ENCODE data around the gene SMIM33. TPM values are rescaled to one million over a fixed set of nuclear protein-coding genes. Genes with fewer than 3 reads are reported as not detected.

SMIM33 gene
- total and polyA plus RNA-seq, 10 of the 15 experiments (the other 5 are each of a cell fraction or from before 2014, with no cell fraction given), result 0.03 to 0.25 (median 0.07) TPM; not detected in 4

DNA sequence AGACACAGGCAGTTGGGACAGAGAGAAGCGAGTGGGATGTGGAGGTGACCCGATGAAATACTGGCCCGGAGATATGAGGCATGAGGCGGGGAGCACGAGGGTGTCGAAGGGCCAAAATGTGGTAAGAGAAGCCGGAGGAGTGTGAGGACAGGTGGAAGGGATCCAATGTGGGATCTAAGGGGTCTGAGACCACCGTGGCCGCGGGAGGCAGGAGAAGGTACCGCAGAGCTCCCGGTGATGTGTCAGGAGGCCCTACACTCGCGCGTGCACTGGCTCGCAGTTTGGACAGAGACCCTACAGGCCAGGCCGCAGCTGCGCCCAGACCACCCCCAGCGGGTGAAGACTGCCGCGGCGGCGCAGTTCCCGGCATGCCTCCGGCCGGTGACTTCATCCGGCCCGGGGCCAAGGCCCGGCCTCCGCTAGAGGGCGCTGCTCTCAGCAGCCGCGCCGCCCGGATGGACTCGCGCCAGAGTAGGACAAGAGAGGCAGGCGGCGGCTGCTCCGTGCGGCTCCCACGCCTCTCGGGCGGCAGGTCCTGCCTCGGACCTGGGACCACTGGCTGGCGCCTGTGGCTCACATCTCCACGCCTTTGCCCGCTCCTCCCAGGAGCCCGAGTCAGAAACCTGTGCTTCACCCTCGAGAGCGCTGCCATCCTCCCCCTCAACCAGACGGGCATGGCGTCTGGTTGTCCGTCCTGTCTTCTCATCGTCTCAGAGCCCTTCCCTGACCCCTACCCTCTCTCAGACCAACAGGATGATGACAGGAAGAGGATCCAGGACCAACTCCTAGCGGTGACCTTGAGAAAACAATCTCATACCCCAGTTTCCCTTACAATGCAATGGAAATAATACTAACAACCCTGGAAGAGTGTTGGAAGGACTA, 47.1 kb downstream of the SMIM33 start (continued):
- TF ChIP-seq, protein P1, sequence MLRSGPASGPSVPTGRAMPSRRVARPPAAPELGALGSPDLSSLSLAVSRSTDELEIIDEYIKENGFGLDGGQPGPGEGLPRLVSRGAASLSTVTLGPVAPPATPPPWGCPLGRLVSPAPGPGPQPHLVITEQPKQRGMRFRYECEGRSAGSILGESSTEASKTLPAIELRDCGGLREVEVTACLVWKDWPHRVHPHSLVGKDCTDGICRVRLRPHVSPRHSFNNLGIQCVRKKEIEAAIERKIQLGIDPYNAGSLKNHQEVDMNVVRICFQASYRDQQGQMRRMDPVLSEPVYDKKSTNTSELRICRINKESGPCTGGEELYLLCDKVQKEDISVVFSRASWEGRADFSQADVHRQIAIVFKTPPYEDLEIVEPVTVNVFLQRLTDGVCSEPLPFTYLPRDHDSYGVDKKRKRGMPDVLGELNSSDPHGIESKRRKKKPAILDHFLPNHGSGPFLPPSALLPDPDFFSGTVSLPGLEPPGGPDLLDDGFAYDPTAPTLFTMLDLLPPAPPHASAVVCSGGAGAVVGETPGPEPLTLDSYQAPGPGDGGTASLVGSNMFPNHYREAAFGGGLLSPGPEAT (IDR thresholded peaks at IDR 0.05; ENCODE audit: low read depth), result peak; percentile 44; the same call in 1 of the 2 replicates
- TF ChIP-seq BRCA1 (IDR thresholded peaks at IDR 0.05; ENCODE audit: low read depth, low read length), result no peak
- 0 out of 2 replicates have a peak, but pooled peaks have one; percentile 38 for TF ChIP-seq TCF3 (IDR thresholded peaks at IDR 0.05; ENCODE audit: borderline replicate concordance, insufficient read depth, low read depth, low read length)
- TF ChIP-seq, protein P2, sequence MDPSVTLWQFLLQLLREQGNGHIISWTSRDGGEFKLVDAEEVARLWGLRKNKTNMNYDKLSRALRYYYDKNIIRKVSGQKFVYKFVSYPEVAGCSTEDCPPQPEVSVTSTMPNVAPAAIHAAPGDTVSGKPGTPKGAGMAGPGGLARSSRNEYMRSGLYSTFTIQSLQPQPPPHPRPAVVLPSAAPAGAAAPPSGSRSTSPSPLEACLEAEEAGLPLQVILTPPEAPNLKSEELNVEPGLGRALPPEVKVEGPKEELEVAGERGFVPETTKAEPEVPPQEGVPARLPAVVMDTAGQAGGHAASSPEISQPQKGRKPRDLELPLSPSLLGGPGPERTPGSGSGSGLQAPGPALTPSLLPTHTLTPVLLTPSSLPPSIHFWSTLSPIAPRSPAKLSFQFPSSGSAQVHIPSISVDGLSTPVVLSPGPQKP (IDR thresholded peaks at IDR 0.05; ENCODE audit: low read depth, low read length), result no peak
- peak; percentile 18; the same call in 1 of the 2 replicates for TF ChIP-seq BCL11A (IDR thresholded peaks at IDR 0.05; ENCODE audit: low read depth, low read length)
- TF ChIP-seq, protein P3, sequence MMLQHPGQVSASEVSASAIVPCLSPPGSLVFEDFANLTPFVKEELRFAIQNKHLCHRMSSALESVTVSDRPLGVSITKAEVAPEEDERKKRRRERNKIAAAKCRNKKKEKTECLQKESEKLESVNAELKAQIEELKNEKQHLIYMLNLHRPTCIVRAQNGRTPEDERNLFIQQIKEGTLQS (IDR thresholded peaks at IDR 0.05; ENCODE audit: borderline replicate concordance, extremely low read depth, low read depth, low read length), result peak; percentile 37; the same call in 1 of the 2 replicates
- no peak for TF ChIP-seq ZNF217 (IDR thresholded peaks at IDR 0.05)
- peak; percentile 89 for TF ChIP-seq HDGF (IDR thresholded peaks at IDR 0.05)
- no peak for TF ChIP-seq RAD51 (IDR thresholded peaks at IDR 0.05)
- no peak for TF ChIP-seq MYC (IDR thresholded peaks at IDR 0.05; ENCODE audit: insufficient read depth, insufficient read length, insufficient replicate concordance, low read length, severe bottlenecking)
- peak; percentile 65 for TF ChIP-seq CREB1 (IDR thresholded peaks at IDR 0.05; ENCODE audit: low read depth)
- TF ChIP-seq KAT2A (conservative IDR thresholded peaks at IDR 0.05; ENCODE audit: control insufficient read depth, low read depth, low read length), result no peak
- TF ChIP-seq NR2C2 (IDR thresholded peaks at IDR 0.05; ENCODE audit: borderline replicate concordance, control insufficient read depth, insufficient read length, low read depth), result no peak

Small RNA genes within 50 kb of the gene (small RNA-seq; reads per million reads assigned to genes)
- not detected for gene RNU5B-4P

Other genes with a start within 250 kb of the SMIM33 start
Only the 7 nearest of the 11 such genes appear.
- gene SLC23A1, start 87.7 kb upstream of the SMIM33 start, total RNA-seq (2014; rRNA removed), result 0.98 and 1.2 TPM in 2 replicates
- gene SLC23A1, start 87.7 kb upstream of the SMIM33 start, total RNA-seq (2014; rRNA removed; fragmentation: Illumina TruSeq; extraction: Trizol), result 1.7 and 2.4 TPM in 2 replicates
- gene SLC23A1, start 87.7 kb upstream of the SMIM33 start, total RNA-seq (2021), result 4.1 and 4.7 TPM in 2 replicates
- gene SLC23A1, start 87.7 kb upstream of the SMIM33 start, polyA plus RNA-seq (2011; rRNA removed), result 1.1 and 1.5 TPM in 2 replicates
- 0.95 and 1.7 TPM in 2 replicates for gene SLC23A1, start 87.7 kb upstream of the SMIM33 start, polyA plus RNA-seq (2014; fragmentation: Illumina TruSeq; extraction: Trizol)
- under 1 TPM; 0.35 to 0.74 TPM for gene SLC23A1, start 87.7 kb upstream of the SMIM33 start, polyA plus RNA-seq (2014; fragmentation: Nextera tagmentation; extraction: Ambion mirVana)
- 3.2 and 3.3 TPM in 2 replicates for gene SLC23A1, start 87.7 kb upstream of the SMIM33 start, polyA plus RNA-seq (2014; rRNA removed)
- gene SLC23A1, start 87.7 kb upstream of the SMIM33 start, polyA plus RNA-seq (2016; fragmentation: Nextera tagmentation; extraction: Ambion mirVana), result 1 to 10 TPM; 1.5 to 1.6 TPM
- 211 and 238 TPM in 2 replicates for gene MZB1, start 81.1 kb upstream of the SMIM33 start, total RNA-seq (2014; rRNA removed)
- gene MZB1, start 81.1 kb upstream of the SMIM33 start, total RNA-seq (2014; rRNA removed; fragmentation: Illumina TruSeq; extraction: Trizol), result 132 and 157 TPM in 2 replicates
- 200 and 218 TPM in 2 replicates for gene MZB1, start 81.1 kb upstream of the SMIM33 start, total RNA-seq (2021)
- 37.4 and 65.2 TPM in 2 replicates for gene MZB1, start 81.1 kb upstream of the SMIM33 start, polyA plus RNA-seq (2011; rRNA removed)
- gene MZB1, start 81.1 kb upstream of the SMIM33 start, polyA plus RNA-seq (2014; fragmentation: Illumina TruSeq; extraction: Trizol), result 44.1 and 147 TPM in 2 replicates
- gene MZB1, start 81.1 kb upstream of the SMIM33 start, polyA plus RNA-seq (2014; fragmentation: Nextera tagmentation; extraction: Ambion mirVana), result 10 to 100 TPM; 19.3 to 56.9 TPM
- 291 and 321 TPM in 2 replicates for gene MZB1, start 81.1 kb upstream of the SMIM33 start, polyA plus RNA-seq (2014; rRNA removed)
- gene MZB1, start 81.1 kb upstream of the SMIM33 start, polyA plus RNA-seq (2016; fragmentation: Nextera tagmentation; extraction: Ambion mirVana), result 100 to 1,000 TPM; 369 to 406 TPM
- 3.0 and 3.8 TPM in 2 replicates for gene PROB1, start 75.9 kb upstream of the SMIM33 start, total RNA-seq (2014; rRNA removed)
- 1.7 and 2.0 TPM in 2 replicates for gene PROB1, start 75.9 kb upstream of the SMIM33 start, total RNA-seq (2014; rRNA removed; fragmentation: Illumina TruSeq; extraction: Trizol)
- 6.0 and 6.5 TPM in 2 replicates for gene PROB1, start 75.9 kb upstream of the SMIM33 start, total RNA-seq (2021)
- gene PROB1, start 75.9 kb upstream of the SMIM33 start, polyA plus RNA-seq (2011; rRNA removed), result 0.59 and 1.1 TPM in 2 replicates
- 0.78 and 1.4 TPM in 2 replicates for gene PROB1, start 75.9 kb upstream of the SMIM33 start, polyA plus RNA-seq (2014; fragmentation: Illumina TruSeq; extraction: Trizol)
- gene PROB1, start 75.9 kb upstream of the SMIM33 start, polyA plus RNA-seq (2014; fragmentation: Nextera tagmentation; extraction: Ambion mirVana), result under 1 TPM; 0.14 to 0.58 TPM
- 4.7 and 5.1 TPM in 2 replicates for gene PROB1, start 75.9 kb upstream of the SMIM33 start, polyA plus RNA-seq (2014; rRNA removed)
- gene PROB1, start 75.9 kb upstream of the SMIM33 start, polyA plus RNA-seq (2016; fragmentation: Nextera tagmentation; extraction: Ambion mirVana), result 1 to 10 TPM; 6.2 to 8.1 TPM
- 5.1 and 8.1 TPM in 2 replicates for gene SPATA24, start 66.9 kb upstream of the SMIM33 start, total RNA-seq (2014; rRNA removed)
- gene SPATA24, start 66.9 kb upstream of the SMIM33 start, total RNA-seq (2014; rRNA removed; fragmentation: Illumina TruSeq; extraction: Trizol), result 6.3 and 8.1 TPM in 2 replicates
- gene SPATA24, start 66.9 kb upstream of the SMIM33 start, total RNA-seq (2021), result 4.1 and 5.6 TPM in 2 replicates
- gene SPATA24, start 66.9 kb upstream of the SMIM33 start, polyA plus RNA-seq (2011; rRNA removed), result 5.3 and 6.0 TPM in 2 replicates
- gene SPATA24, start 66.9 kb upstream of the SMIM33 start, polyA plus RNA-seq (2014; fragmentation: Illumina TruSeq; extraction: Trizol), result 6.1 and 9.8 TPM in 2 replicates
- gene SPATA24, start 66.9 kb upstream of the SMIM33 start, polyA plus RNA-seq (2014; fragmentation: Nextera tagmentation; extraction: Ambion mirVana), result 1 to 10 TPM; 7.6 to 8.5 TPM
- 7.1 and 7.2 TPM in 2 replicates for gene SPATA24, start 66.9 kb upstream of the SMIM33 start, polyA plus RNA-seq (2014; rRNA removed)
- 1 to 10 TPM; 7.0 to 7.4 TPM for gene SPATA24, start 66.9 kb upstream of the SMIM33 start, polyA plus RNA-seq (2016; fragmentation: Nextera tagmentation; extraction: Ambion mirVana)
- 5.3 and 6.4 TPM in 2 replicates for gene DNAJC18, start 31.5 kb upstream of the SMIM33 start, total RNA-seq (2014; rRNA removed)
- 10.6 and 10.8 TPM in 2 replicates for gene DNAJC18, start 31.5 kb upstream of the SMIM33 start, total RNA-seq (2014; rRNA removed; fragmentation: Illumina TruSeq; extraction: Trizol)
- gene DNAJC18, start 31.5 kb upstream of the SMIM33 start, total RNA-seq (2021), result 16.9 and 19.7 TPM in 2 replicates
- 21.0 and 34.0 TPM in 2 replicates for gene DNAJC18, start 31.5 kb upstream of the SMIM33 start, polyA plus RNA-seq (2011; rRNA removed)
- 17.5 and 22.6 TPM in 2 replicates for gene DNAJC18, start 31.5 kb upstream of the SMIM33 start, polyA plus RNA-seq (2014; fragmentation: Illumina TruSeq; extraction: Trizol)
- gene DNAJC18, start 31.5 kb upstream of the SMIM33 start, polyA plus RNA-seq (2014; fragmentation: Nextera tagmentation; extraction: Ambion mirVana), result 10 to 100 TPM; 20.5 to 26.7 TPM
- 5.3 and 10.1 TPM in 2 replicates for gene DNAJC18, start 31.5 kb upstream of the SMIM33 start, polyA plus RNA-seq (2014; rRNA removed)
- 10 to 100 TPM; 16.7 to 18.0 TPM for gene DNAJC18, start 31.5 kb upstream of the SMIM33 start, polyA plus RNA-seq (2016; fragmentation: Nextera tagmentation; extraction: Ambion mirVana)
- not detected in 2 replicates for gene ECSCR, start 8.3 kb upstream of the SMIM33 start, total RNA-seq (2014; rRNA removed)
- 0.22 TPM in 1 of 2 replicates, not detected in the other for gene ECSCR, start 8.3 kb upstream of the SMIM33 start, total RNA-seq (2014; rRNA removed; fragmentation: Illumina TruSeq; extraction: Trizol)
- gene ECSCR, start 8.3 kb upstream of the SMIM33 start, total RNA-seq (2021), result 0.36 TPM in 1 of 2 replicates, not detected in the other
- 0.12 and 0.15 TPM in 2 replicates for gene ECSCR, start 8.3 kb upstream of the SMIM33 start, polyA plus RNA-seq (2011; rRNA removed)
- gene ECSCR, start 8.3 kb upstream of the SMIM33 start, polyA plus RNA-seq (2014; fragmentation: Illumina TruSeq; extraction: Trizol), result 0.19 and 0.25 TPM in 2 replicates
- gene ECSCR, start 8.3 kb upstream of the SMIM33 start, polyA plus RNA-seq (2014; fragmentation: Nextera tagmentation; extraction: Ambion mirVana), result under 1 TPM; 0.23 to 0.35 TPM
- 0.30 TPM in 1 of 2 replicates, not detected in the other for gene ECSCR, start 8.3 kb upstream of the SMIM33 start, polyA plus RNA-seq (2014; rRNA removed)
- under 1 TPM in 1 of 2 experiments, not detected in 1; 0.83 TPM for gene ECSCR, start 8.3 kb upstream of the SMIM33 start, polyA plus RNA-seq (2016; fragmentation: Nextera tagmentation; extraction: Ambion mirVana)
- 43.8 and 48.5 TPM in 2 replicates for gene STING1, start 11.8 kb downstream of the SMIM33 start, total RNA-seq (2014; rRNA removed)
- 16.5 and 17.1 TPM in 2 replicates for gene STING1, start 11.8 kb downstream of the SMIM33 start, total RNA-seq (2014; rRNA removed; fragmentation: Illumina TruSeq; extraction: Trizol)
- 49.6 and 53.3 TPM in 2 replicates for gene STING1, start 11.8 kb downstream of the SMIM33 start, total RNA-seq (2021)
- 8.3 and 20.2 TPM in 2 replicates for gene STING1, start 11.8 kb downstream of the SMIM33 start, polyA plus RNA-seq (2011; rRNA removed)
- 27.7 and 34.1 TPM in 2 replicates for gene STING1, start 11.8 kb downstream of the SMIM33 start, polyA plus RNA-seq (2014; fragmentation: Illumina TruSeq; extraction: Trizol)
- gene STING1, start 11.8 kb downstream of the SMIM33 start, polyA plus RNA-seq (2014; fragmentation: Nextera tagmentation; extraction: Ambion mirVana), result 10 to 100 TPM; 10.1 to 12.1 TPM
- gene STING1, start 11.8 kb downstream of the SMIM33 start, polyA plus RNA-seq (2014; rRNA removed), result 47.9 and 59.8 TPM in 2 replicates
- gene STING1, start 11.8 kb downstream of the SMIM33 start, polyA plus RNA-seq (2016; fragmentation: Nextera tagmentation; extraction: Ambion mirVana), result 10 to 100 TPM; 49.3 to 56.1 TPM

Data from GM12878 (cell line).